HG02623 (cell line): ENCODE results near the gene SORBS2.

Experiments
- ATAC-seq: cut with Tn5 transposase; IDR thresholded peaks from one replicate; pipeline ENCODE4 v1.9.1; 2021; ENCODE audit warnings: moderate library complexity; ENCODE audit not compliant: unreplicated experiment

The SORBS2 gene

DNA sequence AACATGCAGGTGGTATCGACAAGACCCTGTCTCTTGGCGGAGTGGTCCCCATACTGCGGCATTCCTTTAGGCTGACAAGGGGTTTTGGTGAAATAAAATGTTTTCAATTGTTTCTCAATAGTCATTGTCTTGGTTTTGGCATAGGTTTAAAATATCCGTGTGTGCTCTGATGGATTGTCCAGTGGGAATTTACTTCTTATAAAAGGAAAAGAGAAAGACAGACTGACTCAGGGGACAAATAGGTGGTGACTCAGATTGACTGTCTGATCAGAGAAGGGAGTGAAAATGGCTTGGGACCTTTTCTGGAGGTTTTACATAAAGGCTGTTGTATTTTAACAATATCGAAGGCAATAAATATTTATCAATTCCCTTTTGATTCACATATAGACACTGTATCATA is 129.8 kb downstream of the SORBS2 start:
- ATAC-seq = no peak

DNA sequence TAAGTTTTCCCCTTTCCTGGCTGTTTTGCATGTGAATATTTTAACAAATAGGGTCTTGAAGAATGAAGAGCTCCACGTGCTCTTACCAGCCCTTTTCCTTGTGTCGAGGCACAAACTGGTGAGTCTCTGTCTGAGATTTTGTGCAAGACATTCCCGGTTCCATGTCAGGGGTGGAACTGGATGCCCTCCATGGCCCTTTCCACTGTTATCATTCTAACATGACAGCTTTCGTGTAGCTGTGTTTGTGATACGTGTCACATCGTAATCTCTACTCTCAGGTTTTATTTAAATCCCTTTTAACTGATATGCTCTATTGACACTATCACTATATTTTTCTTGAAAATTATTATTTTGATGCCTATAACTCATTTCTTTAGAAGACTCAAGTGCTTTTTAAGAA is 130.4 kb downstream of the SORBS2 start:
- no peak for ATAC-seq

DNA sequence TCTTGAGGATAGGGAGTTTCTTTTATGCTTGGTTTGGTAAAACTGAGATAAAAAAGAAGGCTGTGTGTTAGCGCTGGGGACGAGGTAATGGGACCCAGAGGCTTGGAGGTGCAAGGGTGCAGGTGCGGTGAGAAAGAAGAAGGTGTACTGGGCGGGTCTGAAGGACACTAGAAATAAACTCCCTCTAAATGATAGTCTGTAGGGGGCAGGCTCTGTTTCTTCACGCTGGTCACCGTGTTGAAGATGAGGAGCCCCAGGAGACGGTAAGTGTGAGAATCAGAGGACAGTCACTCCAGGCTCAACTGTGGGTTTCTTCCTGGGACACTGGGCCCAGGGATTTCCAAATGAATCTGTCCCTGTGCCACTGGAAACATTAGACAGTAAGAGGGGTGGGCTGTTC is 131.4 kb downstream of the SORBS2 start:
- no peak for ATAC-seq

DNA sequence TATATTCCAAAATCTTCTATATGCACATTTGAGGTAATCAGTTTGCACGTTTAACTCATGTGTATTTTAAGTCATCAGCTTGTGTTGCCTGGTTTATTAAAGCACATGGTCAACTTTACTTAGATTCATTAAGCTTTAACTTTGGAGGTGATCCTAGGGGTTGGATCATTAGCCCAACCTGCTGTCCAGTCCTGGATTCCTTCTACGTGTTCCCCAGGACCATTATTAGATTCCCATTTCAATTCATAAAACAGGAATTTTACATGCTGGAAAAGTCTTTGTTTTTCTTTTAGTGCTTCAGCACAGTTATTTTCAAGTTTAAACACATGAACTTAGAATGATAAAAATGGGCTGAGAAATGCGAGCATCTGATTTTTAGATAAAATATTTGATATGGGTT is 132.5 kb downstream of the SORBS2 start:
- no peak for ATAC-seq

DNA sequence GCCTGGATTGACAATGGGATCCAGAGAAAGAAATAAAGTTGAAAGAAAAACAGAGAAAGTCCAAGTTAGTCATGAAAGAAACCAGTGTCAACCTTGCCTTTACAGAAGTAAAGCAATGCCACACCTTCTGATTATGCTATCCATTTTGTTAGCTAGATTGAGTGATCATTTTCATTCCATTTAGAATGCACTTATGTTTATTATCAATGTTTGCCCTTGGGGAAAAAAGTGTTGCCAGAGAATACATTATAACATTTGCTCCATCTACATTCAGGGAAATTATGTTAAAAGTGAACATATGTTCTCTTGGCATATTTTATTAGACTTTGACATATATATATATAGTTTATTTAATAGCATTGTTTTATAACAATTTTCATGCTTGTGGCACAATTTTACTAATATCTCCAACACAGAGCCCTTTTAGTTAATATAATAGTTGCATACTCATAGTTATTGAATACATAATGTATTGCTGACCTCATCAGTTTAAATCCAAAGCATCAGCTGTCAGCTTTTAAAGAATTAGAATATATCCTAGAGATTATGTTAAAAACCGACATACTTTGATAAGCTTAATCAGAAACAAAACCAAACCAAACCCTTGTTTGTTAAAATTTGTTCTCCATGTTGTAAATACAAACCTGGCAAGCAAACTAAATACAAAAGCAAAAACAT is 134.2 kb downstream of the SORBS2 start:
- ATAC-seq = no peak

DNA sequence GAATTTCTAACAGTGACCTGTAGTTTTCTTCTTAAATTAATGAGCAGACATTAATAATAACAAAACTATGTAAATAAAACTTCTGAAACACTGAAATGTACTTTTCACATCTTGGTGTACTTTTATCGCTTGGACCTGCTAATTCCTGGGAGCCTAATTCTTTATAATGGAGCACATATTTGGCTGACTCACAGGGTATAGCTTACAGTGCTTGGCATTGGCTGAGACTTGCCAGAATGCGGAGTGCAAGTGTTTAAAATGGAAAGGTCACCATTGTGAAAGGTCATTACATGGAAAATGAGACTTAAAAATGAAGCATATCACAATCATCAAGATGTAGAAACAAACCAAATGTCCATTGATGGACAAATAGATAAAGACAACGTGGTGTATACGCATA is 139.4 kb downstream of the SORBS2 start:
- ATAC-seq = no peak

DNA sequence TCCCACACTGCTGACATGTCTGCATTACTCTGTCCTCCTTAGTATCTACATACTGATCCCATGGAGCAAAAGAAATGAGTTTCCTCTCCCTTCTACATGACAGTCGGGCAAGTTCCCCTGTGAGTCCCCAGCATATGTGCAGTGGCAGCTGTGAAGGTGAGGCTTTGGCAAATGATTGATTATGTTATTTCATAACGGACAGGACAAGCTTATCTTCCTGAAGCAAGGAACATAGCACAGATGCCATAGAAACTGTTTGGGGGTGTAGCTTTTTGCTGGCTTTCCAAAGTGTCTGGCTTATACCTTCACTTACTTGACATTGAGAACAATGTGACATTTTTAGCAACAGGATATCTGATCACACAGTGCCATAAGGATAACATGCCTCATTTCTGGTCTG is 139.8 kb downstream of the SORBS2 start:
- no peak for ATAC-seq

DNA sequence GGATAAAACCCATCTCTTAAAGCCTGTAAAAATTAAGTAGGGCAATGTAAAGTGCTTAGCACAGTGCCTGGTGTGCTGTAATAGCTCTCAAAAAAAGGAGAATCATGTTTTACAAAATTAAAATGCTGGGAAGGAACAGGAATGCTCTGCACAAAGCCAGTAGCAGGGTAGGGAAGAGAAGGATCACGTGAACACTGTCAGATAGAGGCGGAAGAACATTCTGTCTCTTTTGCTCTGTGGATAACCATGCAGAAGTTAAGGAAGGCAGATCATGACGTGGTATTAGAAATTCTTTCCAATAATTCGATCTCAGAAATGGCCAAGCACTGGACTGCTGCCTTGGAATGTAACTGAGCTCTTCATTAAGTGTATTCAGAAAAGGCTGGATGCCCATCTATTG is 140.5 kb downstream of the SORBS2 start:
- ATAC-seq = no peak

DNA sequence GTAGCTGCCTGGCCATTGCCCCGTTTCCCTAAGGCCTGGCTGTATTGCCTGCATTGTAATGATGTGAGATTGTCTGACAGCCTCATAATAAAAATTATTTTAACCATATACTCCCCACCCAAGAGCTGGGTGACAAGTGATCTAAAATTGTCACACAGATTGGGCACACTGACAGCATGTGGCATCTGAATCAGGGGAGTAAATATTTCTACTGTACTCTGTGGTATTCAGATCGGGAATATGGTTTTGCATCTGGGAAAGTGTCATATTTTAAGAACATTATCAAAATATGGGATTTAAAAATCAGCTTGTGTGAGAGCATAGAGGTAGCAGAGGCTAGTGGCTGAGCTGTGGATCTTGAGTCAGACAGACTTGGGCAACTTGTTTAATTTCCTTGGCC is 140.9 kb downstream of the SORBS2 start:
- ATAC-seq = no peak

DNA sequence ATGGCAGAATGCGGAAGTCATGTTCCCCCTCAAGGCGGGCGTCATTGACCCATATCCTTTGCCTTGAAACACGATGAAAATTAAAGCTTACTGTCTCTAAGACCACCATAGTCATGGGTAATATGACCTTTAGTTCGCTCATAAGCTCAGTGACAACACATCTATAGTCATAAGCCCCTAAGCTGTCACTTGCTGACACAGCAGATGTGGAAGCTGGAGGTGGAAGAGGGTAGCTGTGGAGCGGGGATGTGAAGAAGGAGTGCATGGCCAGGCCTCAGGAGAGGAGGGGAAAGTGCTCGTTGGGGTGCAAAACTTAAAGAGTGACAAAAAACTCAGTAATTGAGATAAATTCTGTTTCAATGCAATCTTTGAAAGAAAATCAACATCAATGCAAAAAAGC is 142.7 kb downstream of the SORBS2 start:
- no peak for ATAC-seq

DNA sequence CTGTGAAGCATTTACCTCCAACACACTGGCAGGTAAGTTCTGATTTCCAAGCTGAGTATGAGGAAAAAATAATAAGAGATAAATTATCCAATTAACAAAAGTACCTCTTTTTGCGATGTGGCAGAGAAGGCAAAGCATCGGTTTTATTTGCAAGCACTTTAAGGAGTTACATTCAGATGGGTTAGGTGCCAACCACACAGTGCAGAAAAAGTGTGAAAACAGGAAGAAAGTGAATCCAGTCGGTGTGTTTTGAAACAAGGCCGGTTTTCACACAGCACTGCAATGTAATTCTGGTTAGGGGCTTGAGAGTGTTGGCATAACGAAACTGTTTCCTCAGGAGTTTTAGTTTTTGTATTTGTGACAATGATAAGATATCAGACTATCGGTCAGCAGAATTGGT is 145.8 kb downstream of the SORBS2 start:
- ATAC-seq = no peak

DNA sequence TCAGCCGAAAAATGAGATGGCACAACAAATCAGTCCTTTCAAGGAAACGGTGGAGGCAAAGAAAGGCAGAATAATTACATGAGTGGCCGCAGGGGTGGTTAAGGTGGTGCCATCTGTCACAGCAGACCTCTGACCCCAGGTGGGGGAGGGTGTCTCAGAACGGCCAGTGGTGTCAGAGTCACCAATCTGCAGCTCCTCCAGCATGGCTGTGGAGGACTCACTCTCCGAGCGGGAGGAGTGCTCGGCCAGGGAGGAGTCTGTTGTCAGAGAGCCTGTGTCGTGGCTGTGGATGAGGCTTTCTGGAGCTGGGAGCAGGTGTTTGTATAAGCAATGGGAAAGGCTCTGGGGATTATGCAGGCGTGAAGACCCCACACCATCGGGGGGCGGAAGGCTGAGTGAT is 146.3 kb downstream of the SORBS2 start:
- no peak for ATAC-seq

DNA sequence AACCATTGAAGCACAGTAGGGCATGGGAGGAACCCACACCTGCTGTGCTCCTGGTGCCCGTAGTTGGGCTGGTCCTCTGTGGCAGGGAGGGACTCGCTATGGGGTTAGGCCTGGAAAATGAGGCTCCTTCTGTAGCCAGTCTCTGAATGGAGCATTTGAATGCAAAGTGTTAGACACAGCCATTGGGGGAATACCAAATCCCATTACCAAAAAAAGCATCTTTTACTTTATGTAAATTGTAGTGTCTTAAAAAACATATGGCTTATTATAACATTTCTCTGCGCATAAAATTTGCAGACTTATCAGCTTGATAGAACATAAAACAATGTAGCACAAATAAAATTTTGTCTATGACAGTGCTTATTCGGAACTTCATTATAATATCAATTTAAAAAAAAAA is 147.5 kb downstream of the SORBS2 start:
- ATAC-seq = no peak

DNA sequence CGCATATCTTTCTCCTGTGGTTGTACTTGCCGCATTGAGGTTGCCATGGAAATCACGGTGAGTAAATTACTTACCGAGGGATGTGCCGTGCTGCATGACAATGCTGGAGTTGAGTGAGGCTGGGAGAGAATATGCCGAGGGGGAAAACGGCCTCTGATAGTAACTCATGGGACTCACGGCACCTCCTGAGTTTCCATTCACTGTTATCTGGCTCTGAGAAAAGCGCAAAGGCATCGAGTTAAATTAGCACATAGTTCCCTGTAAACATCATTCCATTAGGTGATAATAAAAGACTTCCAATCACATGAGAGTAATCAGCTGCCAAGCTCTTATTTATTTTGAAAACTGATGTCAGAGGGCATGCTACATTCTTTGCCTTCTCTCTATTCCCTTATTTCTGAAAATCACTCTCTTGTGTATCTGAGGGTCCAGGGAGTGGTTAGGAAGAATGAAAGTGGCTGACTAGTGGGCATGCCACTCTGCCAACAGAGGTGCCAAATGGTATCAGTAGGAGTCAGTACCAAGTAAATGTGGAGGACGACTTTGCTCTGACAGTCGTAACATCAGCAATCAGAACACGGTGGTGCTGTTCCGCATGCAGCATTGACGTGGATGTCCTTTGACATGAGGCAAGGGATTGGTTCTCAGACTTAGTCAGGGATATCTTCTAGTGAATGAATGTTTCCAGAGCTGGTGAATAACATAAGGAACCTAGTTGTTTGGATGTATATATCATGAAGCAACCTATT is 149.8 kb downstream of the SORBS2 start:
- no peak for ATAC-seq

DNA sequence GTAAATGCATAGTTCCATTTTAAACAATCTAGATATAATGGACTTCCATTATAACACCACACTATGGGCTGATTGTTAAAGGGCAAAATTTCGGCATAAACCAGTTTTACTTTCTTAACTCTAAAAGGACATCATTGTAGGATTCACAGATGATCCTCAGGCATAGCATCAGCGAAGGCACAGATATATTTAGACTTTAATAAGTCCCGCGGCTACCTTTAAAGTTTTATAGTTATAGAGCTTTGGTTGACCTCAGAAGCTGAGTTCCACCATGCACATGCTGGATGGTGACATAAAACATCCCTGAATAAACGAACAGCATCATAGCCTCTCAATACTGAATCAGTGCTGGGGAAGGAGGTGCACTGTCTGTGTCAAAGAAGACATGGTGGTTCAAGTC is 151.7 kb downstream of the SORBS2 start:
- ATAC-seq = no peak

DNA sequence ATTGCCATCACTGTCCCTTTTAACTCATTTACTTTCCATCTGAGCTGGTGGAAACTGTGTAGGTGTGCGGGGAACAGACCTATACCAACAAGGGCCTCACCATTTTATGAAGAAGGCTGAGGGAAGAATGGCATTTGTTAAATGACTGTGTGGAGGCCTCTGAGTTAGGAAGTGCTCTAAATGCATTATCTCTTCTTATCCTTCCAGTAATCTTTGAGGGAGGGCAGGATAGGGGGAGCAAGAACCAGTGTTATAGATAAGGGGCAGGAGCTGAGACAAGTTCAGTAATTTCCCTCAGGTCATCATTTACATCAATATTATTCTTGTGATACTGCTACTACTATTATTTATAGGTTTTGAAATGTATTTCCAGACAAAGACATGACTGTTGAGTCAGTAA is 154.3 kb downstream of the SORBS2 start:
- ATAC-seq = no peak

DNA sequence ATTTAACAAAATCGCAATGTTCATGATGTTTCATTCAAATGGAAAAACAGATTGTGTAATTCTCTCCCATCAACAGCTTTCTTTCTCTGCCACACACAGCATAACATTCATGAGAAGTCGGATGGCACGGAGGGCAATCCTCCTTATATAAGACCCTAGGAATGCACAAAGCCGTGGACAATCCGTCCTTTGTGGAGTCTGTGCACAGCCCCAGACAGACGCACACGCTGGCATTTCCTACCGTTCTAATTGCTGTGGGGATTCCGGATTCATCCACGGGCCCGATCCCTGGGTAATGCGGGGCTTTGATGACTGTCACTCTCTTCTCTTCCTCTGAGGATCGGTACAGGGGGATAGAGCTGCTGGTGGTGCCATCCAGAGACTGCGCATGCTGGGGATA is 154.8 kb downstream of the SORBS2 start:
- ATAC-seq = no peak

DNA sequence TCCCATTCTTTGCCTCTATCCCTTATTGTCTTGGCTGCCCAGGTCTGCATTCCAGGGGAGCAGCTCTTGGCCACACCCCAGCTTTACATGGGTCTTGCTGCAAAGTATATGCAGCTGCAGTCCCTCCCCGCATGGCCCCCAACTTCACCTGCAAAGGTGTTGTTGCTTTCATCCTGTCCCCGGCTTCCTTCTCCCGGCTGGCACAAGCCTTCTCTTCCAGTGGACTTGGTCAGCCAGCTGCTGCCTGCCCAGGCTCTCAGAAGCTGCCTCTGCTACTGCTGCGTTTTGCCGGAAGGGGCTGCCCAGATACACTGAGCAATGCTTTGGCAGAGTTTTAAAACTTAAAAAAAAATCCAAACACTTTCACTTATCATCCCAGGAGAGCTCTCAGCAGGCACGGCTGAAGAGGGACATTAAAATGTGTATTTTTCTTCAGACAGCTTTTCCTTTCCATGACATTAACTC is 155.5 kb downstream of the SORBS2 start:
- no peak for ATAC-seq

DNA sequence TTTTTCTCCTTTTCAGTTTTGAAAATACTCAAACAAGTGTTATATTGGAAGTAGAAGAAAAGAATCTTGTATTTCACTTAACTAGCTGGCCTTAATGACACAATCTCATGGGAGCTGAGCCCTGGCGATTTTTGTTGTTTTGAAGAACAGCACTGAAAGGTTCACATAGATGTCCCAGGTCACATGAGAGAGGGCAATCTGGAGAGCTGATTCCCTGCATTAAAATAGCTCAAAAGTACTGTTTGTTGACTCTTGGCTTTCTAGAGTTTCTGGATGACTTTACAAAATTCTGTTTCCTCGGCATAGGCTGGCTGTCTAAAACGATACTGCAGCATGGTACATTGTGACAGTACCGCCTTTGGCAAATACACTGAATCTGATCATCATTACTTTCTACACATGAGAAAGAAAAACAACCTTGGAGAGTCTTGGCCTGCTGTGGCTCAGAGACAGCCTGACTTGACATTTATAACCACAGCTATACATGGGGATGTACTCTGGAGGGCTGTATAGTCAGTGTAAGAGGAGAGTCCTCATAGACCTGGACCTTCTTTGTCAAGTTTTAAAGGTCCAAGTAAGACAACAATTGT is 156.9 kb downstream of the SORBS2 start:
- ATAC-seq = no peak

DNA sequence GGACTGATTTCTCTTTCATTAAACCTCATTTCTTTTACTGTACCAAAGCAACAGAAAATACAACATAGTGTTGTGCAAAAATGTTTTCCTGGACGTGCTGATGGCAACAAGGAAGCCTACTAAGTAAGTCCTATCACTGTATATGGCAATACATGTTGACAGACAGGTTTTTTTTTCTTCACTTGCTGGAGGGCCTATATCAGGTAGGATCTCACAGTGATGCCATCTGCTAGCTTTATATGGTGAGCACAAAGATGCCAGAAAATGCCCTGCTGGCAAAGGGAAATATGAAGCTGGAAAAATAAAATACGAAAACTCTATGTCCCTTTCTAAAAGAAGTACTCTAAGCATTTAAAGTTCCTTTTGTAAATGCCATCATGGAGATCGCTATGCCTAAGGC is 157.7 kb downstream of the SORBS2 start:
- ATAC-seq = no peak

DNA sequence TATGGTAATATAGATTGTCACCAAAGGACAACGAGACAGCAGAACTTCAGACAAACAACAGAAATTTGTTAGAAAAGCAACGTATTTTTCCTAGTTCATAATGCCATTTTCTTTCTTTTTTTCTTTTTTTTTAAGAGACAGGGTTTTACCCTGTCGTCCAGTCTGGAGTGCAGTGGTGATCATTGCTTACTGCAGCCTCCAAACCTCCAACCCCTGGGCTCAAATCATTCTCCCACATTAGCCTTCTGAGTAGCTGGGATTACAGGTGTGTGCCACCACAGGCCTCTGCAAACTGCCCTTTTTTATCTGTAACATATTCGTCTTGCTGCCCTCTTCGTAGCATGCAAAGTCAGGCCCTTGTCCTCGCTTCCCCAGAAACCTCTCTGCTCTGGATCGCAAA is 160.1 kb downstream of the SORBS2 start:
- ATAC-seq = no peak

DNA sequence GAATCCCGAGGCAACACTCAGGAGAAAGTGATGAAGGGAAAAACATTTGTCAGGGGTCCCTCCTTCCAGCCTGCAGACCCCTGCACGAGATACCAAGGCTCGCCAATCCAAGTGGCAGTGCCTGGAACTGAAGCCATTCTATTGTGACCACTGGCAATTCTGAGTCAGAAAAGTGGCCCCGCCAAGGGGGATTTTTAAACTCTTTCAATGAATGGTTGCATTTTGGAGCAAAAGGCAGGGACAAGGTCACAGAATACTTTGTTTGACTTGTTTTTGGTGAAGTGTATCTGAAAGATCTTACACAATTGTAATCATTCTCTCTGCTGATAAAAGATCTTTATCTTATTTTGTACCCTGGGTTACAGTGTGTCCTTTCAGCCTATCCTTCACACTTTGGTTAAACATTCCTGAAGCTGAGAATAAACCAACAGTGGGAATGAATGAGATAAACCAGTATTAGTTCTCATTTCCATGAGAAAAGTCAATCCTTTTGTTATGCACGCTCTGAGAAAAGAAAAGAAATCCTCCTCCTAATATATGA is 160.8 kb downstream of the SORBS2 start:
- no peak for ATAC-seq
